Epithelial cell of umbilical artery (primary cell): ENCODE results near the gene TNFSF13B. TPM values are rescaled to one million over a fixed set of nuclear protein-coding genes. Genes with fewer than 3 reads are reported as not detected.

Source experiments
- total RNA-seq: library from RNA; depleted of rRNA; stranded (reverse); fragments of >200 nt; gene quantifications from 2 replicates; pipeline ENCODE4 v1.2.3, GENCODE V29; 2014

Gene TNFSF13B
- 0.32 and 0.61 TPM in 2 replicates for total RNA-seq

GRCh38 chr13:108269601-108270328, at the start of gene TNFSF13B:
TNFSF13B (plus strand) TSS chr13:108269718; CDS start chr13:108269896, 178 bp downstream.

Other genes with a start within 250 kb of the TNFSF13B start
- 14.9 and 16.7 TPM in 2 replicates for gene LIG4, start 54.2 kb upstream of the TNFSF13B start, total RNA-seq
- 9.4 and 11.9 TPM in 2 replicates for gene ABHD13, start 51.3 kb upstream of the TNFSF13B start, total RNA-seq